Stimulated activated CD4-positive, alpha-beta T cell treated with anti-CD3 and anti-CD28 coated beads, Interleukin-12 subunit alpha, Interleukin-12 subunit beta, amount 100 ng/mL, for 4 hours (primary cell): ENCODE data around the gene ORAI3.
A peak's percentile ranks its signal among the peaks of the same experiment; 100 is the strongest.

ENCODE experiments used
- DNase-seq: peaks from one replicate; pipeline ENCODE4 v3.0.0-alpha.2; 2020

The ORAI3 gene

DNA sequence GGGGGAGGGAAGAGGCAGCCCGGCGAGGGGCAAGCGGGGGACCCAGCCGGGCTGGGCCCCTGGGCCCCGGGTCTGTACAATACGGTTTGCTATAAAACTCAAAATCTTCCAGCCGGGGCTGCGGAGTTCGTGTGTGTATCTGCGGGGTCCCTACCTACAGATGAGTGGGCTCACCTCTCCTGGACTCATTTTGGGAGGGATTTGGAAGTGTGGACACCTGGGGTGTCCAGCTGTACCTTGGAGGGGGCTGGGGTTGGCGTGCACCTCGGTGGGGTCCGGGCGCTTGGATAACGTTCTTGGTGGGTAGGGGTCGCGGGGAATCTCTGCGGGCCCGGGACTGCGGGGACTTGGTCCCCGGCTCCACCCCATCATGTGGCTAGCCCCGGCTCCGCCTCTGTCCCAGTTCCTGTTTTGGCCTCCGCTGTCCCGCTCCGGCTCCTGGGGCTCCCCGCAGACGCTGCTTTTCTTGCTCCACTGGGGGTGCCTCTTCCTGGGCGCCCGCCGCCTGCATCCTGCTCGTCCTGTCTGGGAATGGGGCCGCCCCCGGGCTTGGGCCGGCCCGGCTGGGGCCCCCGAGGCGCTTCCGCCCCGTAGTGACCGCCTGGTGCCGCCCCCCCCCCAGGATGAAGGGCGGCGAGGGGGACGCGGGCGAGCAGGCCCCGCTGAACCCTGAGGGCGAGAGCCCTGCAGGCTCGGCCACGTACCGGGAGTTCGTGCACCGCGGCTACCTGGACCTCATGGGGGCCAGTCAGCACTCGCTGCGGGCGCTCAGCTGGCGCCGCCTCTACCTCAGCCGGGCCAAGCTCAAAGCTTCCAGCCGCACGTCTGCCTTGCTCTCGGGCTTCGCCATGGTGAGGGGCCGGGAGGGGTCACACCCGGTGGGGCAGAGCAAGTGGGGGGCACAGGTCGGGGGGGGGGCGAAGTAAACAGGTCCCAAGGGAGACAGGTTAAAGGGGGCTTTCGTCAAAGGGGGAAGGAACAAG, at the start of gene ORAI3:
Gene ORAI3, plus strand, starts transcription at position 402 of the 983 bp plus-strand sequence. Its CDS starts 222 bp downstream, at position 624.
- peak; percentile 31 for DNase-seq

DNA sequence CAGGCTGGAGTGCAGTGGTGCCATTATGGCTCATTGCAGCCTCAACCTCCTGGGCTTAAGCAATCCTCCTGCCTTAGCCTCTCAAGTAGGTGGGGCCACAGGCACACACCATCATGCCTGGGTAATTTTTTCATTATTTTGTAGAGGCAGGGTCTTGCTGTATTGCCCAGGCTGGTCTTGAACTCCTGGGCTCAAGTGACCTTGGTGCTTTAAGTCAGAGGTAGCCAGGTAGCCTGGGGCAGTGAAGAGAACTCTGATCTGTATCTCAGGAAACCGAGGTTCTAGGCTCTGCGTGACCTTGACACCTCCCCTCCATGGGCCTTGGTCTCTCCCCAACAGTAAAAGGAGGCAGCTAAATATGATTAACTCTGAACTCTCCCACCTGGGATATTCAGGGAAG, 49.1 kb upstream of the ORAI3 start:
- DNase-seq = no peak

- DNase-seq = no peak
Measured at GRCh38 chr16:30900588-30900987, 48.3 kb upstream of the ORAI3 start.

DNA sequence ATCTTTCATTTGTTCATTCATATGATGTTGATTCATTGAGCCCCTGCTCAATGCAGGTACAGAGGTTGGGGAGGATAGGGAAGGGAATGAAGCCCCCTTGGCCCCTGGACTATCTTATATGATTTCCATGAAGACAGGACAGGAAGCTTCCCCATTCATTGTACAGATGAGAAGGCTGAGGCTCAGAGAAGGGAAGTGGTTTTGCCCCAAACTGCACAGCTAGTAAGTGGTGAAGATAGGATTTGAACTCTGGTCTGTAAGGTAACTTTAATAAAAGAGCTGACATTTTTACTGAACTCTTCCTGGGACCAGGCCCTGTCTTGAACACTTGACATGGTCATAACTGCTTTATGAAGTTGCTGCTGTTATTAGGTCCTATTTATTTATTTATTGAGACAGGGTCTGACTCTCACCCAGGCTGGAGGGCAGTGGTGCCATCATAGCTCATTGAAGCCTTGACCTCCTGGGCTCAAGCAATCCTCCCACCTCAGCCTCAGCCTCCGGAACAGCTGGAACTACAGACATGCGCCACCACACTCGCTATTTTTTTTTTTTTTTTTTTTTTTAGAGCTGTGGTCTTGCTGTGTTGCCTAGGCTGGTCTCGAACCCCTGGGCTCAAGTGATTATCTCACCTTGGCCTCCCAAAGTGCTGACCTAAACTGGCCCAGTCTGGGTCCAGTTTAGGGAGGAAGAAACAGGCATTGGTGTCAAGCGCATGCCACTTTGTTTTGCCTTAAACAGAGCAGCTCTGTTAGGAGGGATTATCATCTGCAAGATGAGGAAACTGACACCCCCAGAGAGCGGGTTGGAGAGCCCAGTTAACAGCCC, 47.5 kb upstream of the ORAI3 start:
- no peak for DNase-seq

- DNase-seq = peak; percentile 62
Measured at GRCh38 chr16:30902029-30902972, 46.6 kb upstream of the ORAI3 start.

DNA sequence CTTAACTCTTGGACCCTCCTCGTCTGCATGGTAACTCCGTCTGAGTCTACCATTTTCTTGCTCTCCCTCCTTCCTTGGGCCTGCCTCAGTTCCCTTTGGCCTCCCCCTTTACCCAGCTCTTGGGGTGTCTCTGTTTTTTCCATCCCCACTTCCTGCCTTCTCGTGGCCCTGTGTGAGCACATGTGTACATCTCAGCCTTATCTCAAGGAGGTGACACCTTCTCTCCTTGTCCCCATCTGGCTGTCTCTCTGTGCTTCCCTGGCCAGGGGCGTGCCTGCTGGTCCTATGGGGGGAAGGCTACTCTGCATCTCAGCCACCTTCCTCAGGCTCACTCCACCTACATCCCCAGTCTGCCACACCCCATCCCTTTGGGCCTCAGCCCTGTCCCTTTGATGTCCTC, 45.9 kb upstream of the ORAI3 start:
- DNase-seq = no peak

GRCh38 chr16:30903596-30903995, 45.3 kb upstream of the ORAI3 start:
- no peak for DNase-seq

- no peak for DNase-seq
Measured at GRCh38 chr16:30904114-30904780, 44.6 kb upstream of the ORAI3 start.

GRCh38 chr16:30907064-30907463, 41.8 kb upstream of the ORAI3 start:
- DNase-seq = no peak

DNA sequence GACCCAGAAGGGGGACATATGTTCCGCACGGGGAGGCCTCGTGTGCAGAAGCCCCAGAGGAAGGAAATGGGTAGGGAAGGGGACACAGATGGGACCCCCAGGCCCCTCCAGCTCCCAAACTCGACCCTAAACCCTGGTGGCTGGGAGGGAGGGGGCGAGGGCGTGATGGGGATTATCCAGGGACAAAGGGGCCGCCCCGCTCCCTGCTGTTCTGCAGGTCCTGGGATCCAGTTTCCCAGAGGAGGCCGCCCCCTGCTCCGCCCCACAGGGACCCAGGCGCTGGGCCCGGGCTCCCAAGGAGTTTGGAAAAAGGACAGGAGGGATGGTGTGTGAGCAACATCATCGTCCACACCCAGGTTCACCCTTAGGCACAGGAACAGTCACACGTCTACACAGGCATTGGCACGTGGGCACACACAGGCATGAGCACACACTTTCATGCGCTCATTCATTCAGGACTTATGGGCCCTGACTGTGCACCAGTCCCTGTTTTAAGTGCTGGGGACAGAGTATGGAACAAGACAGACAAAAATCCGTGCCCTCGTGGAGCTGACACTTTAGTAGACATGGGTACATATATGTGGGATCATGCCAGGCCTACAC, 38.3 kb upstream of the ORAI3 start:
- no peak for DNase-seq

DNA sequence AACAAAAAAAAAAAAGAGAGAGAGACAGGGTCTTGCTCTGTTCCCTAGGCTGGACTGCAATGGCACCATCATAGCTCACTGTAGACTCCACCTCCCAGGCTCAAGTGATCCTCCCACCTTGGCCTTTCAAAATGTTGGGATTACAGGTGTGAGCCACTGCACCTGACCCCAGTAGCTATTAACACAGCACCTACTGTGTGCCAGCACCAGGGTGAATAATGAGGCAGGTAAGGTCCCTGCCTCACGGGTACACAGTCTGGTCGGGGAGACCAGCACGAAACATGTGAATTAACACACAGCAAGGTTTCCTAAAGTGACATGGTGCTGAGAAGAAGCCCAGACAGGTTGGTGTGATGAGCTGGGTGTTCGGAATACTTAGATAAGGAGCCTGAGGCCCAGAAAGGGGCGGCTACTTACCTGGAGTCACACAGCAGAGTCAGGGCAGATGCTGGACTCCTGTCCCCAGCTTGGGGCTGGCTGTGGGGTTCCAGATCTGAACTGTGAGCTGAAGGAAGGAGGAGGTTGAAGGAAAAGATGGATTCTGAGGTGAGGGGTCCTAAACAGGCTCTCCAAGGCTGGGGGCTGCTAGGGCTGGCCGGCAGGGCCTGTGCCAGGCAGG, 36.0 kb upstream of the ORAI3 start:
- DNase-seq = no peak

DNA sequence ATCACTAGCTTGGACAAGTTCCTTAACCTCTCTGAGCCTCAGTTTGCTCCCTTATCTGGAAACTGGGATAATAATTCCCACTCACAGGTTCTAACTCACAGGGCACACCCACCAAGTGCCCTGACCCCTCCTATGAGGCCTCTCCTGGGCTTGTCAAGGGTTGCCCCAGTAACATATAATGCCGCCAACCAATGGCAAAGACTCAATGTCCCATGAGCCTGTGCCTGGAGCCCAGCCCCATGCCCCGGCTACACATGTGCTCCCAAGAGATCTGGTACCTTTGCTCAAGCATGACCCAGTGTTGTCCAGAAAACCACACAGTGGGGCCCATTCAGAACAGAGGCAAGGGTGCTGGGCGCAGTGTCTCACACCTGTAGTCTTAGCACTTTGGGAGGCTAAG, 34.0 kb upstream of the ORAI3 start:
- DNase-seq = no peak

DNA sequence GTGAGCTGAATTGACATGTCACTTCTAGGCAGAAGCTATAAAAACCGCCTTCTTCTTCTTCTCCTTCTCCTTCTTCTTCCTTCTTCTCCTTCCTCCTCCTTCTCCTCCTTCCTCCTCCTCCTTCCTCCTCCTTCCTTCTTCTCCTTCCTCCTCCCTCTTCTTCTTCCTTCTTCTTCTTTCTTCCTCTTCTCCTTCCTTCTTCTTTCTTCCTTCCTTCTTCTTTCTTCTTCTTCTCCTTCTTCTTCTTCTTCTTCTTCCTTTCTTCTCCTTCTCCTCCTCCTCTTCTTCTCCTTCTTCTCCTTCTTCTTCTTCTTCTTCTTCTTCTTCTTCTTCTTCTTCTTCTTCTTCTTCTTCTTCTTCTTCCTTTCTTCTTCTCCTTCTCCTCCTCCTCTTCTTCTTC, 30.3 kb upstream of the ORAI3 start:
- no peak for DNase-seq

DNA sequence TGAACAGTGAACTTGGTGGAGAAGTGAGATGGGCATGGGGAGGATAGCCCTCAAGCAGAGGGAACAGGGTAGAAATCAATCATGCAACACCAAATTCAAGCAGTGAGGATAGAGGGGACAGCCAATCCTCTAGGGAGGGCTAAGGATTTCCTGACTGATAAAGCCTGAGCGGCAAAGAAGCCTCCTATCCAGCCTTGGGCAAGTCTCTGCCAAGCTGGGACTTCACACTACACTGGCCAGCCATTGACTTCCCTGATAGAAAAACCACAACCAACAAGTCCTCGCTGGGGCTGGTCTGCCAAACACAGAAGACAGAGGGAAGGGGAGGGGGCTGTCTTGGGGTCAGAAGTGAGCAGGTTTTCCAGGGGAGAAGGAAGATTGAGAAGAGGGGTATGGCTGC, 28.0 kb upstream of the ORAI3 start:
- no peak for DNase-seq

DNA sequence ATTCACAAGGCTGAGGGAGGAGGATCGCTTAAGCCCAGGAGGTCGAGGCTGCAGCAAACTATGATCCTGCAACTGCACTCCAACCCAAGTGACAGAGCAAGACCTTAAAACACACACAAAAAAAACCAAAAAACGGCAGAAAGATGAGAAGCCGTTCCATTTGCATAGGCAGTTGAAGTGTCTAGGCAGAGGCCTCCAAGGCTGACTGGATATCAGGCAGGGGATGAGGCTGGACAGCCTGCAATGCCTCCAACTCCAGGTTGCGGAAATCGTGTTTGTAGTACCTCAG, 27.5 kb upstream of the ORAI3 start:
- no peak for DNase-seq

GRCh38 chr16:30921748-30922419, 27.0 kb upstream of the ORAI3 start:
- DNase-seq = peak; percentile 87

DNA sequence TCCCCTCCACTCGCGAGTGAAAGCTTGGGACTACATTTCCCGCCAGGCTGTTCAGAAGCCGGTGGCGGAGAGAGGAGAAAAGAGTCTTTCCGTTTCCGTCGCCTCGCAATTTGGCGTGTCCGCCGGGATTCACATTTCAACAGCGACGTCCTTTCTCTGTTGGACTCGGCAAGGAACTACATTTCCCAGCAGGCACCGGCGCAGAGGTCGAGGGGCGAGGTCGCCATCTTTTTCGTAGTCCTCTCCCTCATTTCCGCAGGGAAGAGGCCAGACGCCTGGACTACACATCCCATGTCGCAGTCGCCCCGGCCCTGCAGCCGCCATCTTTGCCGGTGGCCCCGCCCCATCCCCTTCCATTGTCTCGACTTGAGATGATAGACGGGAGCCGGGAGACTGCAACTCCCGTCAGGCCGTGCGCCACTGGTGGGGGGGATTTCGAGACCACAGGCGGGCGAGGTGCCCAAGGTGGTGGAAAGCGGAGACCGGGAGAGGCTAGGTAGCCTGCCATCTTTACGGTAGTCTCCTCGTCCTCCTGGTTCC, 26.4 kb upstream of the ORAI3 start:
- DNase-seq = peak; percentile 98

- DNase-seq = peak; percentile 92
Measured at GRCh38 chr16:30922960-30923535, 25.8 kb upstream of the ORAI3 start.

GRCh38 chr16:30923554-30924075, 25.3 kb upstream of the ORAI3 start, which contains the start of gene FBXL19:
Gene FBXL19 (plus strand): TSS chr16:30923572. CDS start chr16:30925755, 2,183 bp downstream.
- DNase-seq = no peak
